ENCODE results near the gene TNFRSF13B.

DNA sequence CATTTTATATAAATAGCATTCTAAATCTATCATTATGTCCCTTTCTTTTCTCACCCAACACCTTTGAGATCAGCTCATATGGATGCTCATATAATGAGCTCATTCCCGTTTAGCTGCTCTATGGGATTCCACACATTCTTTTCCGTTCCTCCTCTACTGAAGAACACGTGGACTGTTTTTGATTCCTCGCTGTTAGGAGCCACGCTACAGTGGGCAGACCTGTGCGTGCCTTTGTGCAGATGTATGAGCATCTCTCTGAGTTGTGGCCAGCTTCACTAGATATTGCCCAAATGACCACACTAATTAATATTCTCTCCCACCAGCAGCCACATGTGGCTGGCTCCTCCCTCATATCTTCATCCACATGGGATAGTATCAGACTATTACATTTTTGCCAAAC lies 6.0 kb upstream of the TNFRSF13B start:
- TF ChIP-seq CTCF (IDR thresholded peaks at IDR 0.05; ENCODE audit: insufficient read depth, low read length, poor library complexity, severe bottlenecking) (no peak), EZH2phosphoT487 (conservative IDR thresholded peaks at IDR 0.05; ENCODE audit: low read length) (no peak)

All from SU-DHL-6 (cell line).